Loucy (cell line): Measurements from ENCODE around the gene LZTS3.

Experiments used
- EZH2phosphoT487 ChIP-seq: fragments of 200-600 bp; IDR thresholded peaks from 2 replicates; pipeline ENCODE4 v1.6.1; 2018; ENCODE audit warnings: antibody characterized with exemption, mild to moderate bottlenecking, moderate library complexity, borderline replicate concordance
- TF ChIP-seq, protein P1 (sequence below): fragments of 200-600 bp; sonication (generic); conservative IDR thresholded peaks from 2 replicates; pipeline ENCODE4 v1.5.1; 2014; ENCODE audit warnings: mild to moderate bottlenecking, antibody characterized with exemption, low read length

DNA sequence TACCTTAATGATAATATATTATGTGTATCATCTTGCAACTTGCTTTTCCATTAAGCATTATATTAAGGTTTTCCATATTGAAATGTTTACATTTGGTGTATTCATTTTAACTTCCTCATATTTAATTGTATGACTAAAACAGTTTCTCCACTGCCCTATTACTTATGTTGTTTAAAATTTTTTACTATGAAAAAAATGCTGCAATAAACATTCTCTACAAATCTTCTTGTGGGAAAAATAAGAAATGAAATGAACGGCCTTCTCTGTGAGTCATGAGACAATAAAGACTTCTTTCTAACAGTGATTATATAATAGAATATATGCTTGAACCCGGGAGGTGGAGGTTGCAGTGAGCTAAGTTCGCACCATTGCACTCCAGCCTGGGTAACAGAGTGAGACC, 39.2 kb downstream of the LZTS3 start:
- TF ChIP-seq, protein P1, sequence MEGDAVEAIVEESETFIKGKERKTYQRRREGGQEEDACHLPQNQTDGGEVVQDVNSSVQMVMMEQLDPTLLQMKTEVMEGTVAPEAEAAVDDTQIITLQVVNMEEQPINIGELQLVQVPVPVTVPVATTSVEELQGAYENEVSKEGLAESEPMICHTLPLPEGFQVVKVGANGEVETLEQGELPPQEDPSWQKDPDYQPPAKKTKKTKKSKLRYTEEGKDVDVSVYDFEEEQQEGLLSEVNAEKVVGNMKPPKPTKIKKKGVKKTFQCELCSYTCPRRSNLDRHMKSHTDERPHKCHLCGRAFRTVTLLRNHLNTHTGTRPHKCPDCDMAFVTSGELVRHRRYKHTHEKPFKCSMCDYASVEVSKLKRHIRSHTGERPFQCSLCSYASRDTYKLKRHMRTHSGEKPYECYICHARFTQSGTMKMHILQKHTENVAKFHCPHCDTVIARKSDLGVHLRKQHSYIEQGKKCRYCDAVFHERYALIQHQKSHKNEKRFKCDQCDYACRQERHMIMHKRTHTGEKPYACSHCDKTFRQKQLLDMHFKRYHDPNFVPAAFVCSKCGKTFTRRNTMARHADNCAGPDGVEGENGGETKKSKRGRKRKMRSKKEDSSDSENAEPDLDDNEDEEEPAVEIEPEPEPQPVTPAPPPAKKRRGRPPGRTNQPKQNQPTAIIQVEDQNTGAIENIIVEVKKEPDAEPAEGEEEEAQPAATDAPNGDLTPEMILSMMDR = no peak
- TF ChIP-seq EZH2phosphoT487 = no peak
